GM18951 (cell line): Measurements from ENCODE around the gene ADARB2.

Experiments used
- POLR2A ChIP-seq: IDR thresholded peaks from 4 replicates; pipeline ENCODE4 v1.6.1; 2011; ENCODE audit warnings: mild to moderate bottlenecking; ENCODE audit not compliant: insufficient read length, insufficient read depth; ENCODE audit errors: extremely low read depth
- in situ Hi-C: fragments of 300-500 bp; cut with MboI; formaldehyde crosslinking; loops from one replicate; pipeline ENCODE4 v1.12.0; 2022; ENCODE audit warnings: low sequenced_read_pairs, mixed read lengths, inconsistent platforms; ENCODE audit not compliant: unreplicated experiment

Gene ADARB2

GRCh38 chr10:1729751-1730150 lies 7.6 kb downstream of the ADARB2 start:
- in situ Hi-C loops = no loop called here
- no peak for TF ChIP-seq POLR2A

GRCh38 chr10:1726861-1727260 lies 10.5 kb downstream of the ADARB2 start:
- no peak for TF ChIP-seq POLR2A
- in situ Hi-C loops = no loop called here

- TF ChIP-seq POLR2A = no peak
- in situ Hi-C loops = no loop called here
Observed at GRCh38 chr10:1724921-1725488, 12.3 kb downstream of the ADARB2 start.

- in situ Hi-C loops = no loop called here
- no peak for TF ChIP-seq POLR2A
Observed at GRCh38 chr10:1716839-1717238, 20.5 kb downstream of the ADARB2 start.

- no peak for TF ChIP-seq POLR2A
- in situ Hi-C loops = no loop called here
Observed at GRCh38 chr10:1715821-1716220, 21.5 kb downstream of the ADARB2 start.

- no peak for TF ChIP-seq POLR2A
- in situ Hi-C loops = no loop called here
Observed at GRCh38 chr10:1712944-1713671, 24.2 kb downstream of the ADARB2 start.

GRCh38 chr10:1712314-1712713 lies 25.0 kb downstream of the ADARB2 start:
- in situ Hi-C loops = no loop called here
- no peak for TF ChIP-seq POLR2A

- TF ChIP-seq POLR2A = no peak
- in situ Hi-C loops = no loop called here
Observed at GRCh38 chr10:1709161-1709560, 28.2 kb downstream of the ADARB2 start.

GRCh38 chr10:1708746-1709145 lies 28.6 kb downstream of the ADARB2 start:
- in situ Hi-C loops = no loop called here
- no peak for TF ChIP-seq POLR2A

GRCh38 chr10:1706711-1707110 lies 30.6 kb downstream of the ADARB2 start:
- in situ Hi-C loops = no loop called here
- no peak for TF ChIP-seq POLR2A

- in situ Hi-C loops = no loop called here
Observed at GRCh38 chr10:1706256-1706655, 31.1 kb downstream of the ADARB2 start.

GRCh38 chr10:1698185-1698584 lies 39.1 kb downstream of the ADARB2 start:
- no peak for TF ChIP-seq POLR2A
- in situ Hi-C loops = no loop called here

More at GRCh38 chr10:1706256-1706655, 31.1 kb downstream of the ADARB2 start:
- no peak for TF ChIP-seq POLR2A

- in situ Hi-C loops = no loop called here
- no peak for TF ChIP-seq POLR2A
Observed at GRCh38 chr10:1696106-1696505, 41.2 kb downstream of the ADARB2 start.

GRCh38 chr10:1690086-1690485 lies 47.2 kb downstream of the ADARB2 start:
- in situ Hi-C loops = no loop called here
- TF ChIP-seq POLR2A = no peak

- no peak for TF ChIP-seq POLR2A
- in situ Hi-C loops = no loop called here
Observed at GRCh38 chr10:1688531-1688930, 48.8 kb downstream of the ADARB2 start.

- TF ChIP-seq POLR2A = no peak
Observed at GRCh38 chr10:1687623-1688150, 49.6 kb downstream of the ADARB2 start.

More at GRCh38 chr10:1687623-1688150, 49.6 kb downstream of the ADARB2 start:
- in situ Hi-C loops = no loop called here
